ENCODE results near the gene FST. TPM values are rescaled to one million over a fixed set of nuclear protein-coding genes. Genes with fewer than 3 reads are reported as not detected.

Gene FST
- total and polyA plus RNA-seq, 2 of the 13 experiments (the other 11 are each of a cell fraction or from before 2014, with no cell fraction given) = 38.6 to 136 TPM

DNA sequence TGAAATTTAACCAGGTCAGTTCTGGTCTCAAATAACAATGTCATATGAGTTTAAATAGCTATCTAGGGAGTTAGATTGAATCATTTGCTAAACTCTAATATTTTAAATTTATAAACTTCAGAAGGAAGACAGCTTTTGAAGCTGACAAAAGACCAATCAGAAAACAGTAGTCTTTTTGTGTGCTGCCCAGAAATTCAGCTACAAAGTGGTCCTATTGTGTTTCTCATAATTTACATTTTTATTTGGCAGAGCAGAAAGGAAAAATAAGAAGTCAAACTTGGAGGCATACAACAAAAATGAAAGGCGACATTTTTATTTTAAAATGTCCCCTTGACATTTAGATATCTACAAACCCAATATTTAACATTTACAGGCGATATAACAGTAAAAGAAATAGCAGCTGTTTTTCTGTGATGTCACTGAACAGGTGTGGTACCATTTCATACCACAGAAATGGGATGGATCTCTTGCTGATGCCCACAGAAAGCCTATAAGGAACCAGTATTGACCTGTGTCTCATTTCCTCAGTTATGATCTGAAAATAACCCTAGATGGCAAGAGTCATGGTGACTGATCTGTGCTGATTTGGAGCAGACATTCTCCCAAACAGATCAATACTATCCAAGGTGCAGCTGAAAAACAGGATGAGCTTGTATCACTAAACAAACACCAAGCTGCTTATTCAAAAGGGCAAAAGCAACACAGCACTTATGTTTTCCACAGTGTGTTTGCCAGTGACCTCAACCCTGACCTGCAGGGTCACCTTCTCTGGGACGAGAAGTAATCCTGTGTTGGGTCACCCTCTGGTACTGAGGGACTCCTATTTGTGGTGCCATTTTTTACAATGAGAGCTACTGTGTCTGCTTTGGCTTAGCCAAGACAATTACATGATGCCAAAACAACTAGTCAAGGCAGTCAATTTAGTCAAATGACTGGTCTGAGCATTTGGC lies 3.6 kb upstream of the FST start (continued):
- TF ChIP-seq ZHX2 (IDR thresholded peaks at IDR 0.05; ENCODE audit: low read depth) (peak; percentile 78), ZHX2 (CRISPR knock-in tag; IDR thresholded peaks at IDR 0.05; ENCODE audit: borderline replicate concordance) (peak; percentile 88; the same call in 1 of the 2 replicates), NBN (conservative IDR thresholded peaks at IDR 0.05) (no peak), CSRNP1 (CRISPR knock-in tag; IDR thresholded peaks at IDR 0.05) (peak; percentile 93), HNRNPK (IDR thresholded peaks at IDR 0.05; ENCODE audit: low read depth, low read length, poor library complexity, severe bottlenecking) (no peak), ZNF143 (CRISPR knock-in tag; IDR thresholded peaks at IDR 0.05) (peak; percentile 47), ATM (IDR thresholded peaks at IDR 0.05; ENCODE audit: borderline replicate concordance) (no peak), MXI1 (IDR thresholded peaks at IDR 0.05; ENCODE audit: borderline replicate concordance, low read depth, low read length) (peak; percentile 64; the same call in 1 of the 3 replicates), ZNF451 (CRISPR knock-in tag; IDR thresholded peaks at IDR 0.05) (peak; percentile 49; the same call in 1 of the 2 replicates), ZNF251 (CRISPR knock-in tag; IDR thresholded peaks at IDR 0.05) (no peak), FOSL2 (CRISPR knock-in tag; IDR thresholded peaks at IDR 0.05) (peak; percentile 96), NFYC (CRISPR knock-in tag; IDR thresholded peaks at IDR 0.05) (peak; percentile 42; the same call in 1 of the 2 replicates), ZKSCAN8 (CRISPR knock-in tag; IDR thresholded peaks at IDR 0.05; ENCODE audit: borderline replicate concordance) (peak; percentile 97), SAFB2 (CRISPR knock-in tag; IDR thresholded peaks at IDR 0.05; ENCODE audit: borderline replicate concordance, low read depth) (peak; percentile 55; the same call in 1 of the 2 replicates), RBFOX2 (IDR thresholded peaks at IDR 0.05; ENCODE audit: low read depth, low read length) (no peak), ZNF710 (CRISPR knock-in tag; IDR thresholded peaks at IDR 0.05; ENCODE audit: borderline replicate concordance) (peak; percentile 99), YEATS4 (CRISPR knock-in tag; IDR thresholded peaks at IDR 0.05; ENCODE audit: borderline replicate concordance) (peak; percentile 84; the same call in 1 of the 2 replicates)
- TF ChIP-seq, protein P1, sequence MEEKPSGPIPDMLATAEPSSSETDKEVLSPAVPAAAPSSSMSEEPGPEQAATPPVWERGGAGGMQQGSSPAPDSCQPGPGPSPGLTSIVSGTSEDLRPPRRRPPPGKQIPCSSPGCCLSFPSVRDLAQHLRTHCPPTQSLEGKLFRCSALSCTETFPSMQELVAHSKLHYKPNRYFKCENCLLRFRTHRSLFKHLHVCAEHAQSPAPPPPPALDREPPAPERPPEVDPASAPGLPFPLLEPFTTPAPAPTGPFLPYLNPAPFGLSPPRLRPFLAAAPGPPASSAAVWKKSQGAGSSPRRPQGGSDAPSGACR (CRISPR knock-in tag; IDR thresholded peaks at IDR 0.05) = peak; percentile 99

Data from HepG2 (cell line).